ENCODE data around the gene CDIPT.
"Not testable (repeated sequence)": the region's sequence is repeated elsewhere in the genome, so short reads cannot be mapped to it uniquely, and the experiment has no call there.

Gene CDIPT

DNA sequence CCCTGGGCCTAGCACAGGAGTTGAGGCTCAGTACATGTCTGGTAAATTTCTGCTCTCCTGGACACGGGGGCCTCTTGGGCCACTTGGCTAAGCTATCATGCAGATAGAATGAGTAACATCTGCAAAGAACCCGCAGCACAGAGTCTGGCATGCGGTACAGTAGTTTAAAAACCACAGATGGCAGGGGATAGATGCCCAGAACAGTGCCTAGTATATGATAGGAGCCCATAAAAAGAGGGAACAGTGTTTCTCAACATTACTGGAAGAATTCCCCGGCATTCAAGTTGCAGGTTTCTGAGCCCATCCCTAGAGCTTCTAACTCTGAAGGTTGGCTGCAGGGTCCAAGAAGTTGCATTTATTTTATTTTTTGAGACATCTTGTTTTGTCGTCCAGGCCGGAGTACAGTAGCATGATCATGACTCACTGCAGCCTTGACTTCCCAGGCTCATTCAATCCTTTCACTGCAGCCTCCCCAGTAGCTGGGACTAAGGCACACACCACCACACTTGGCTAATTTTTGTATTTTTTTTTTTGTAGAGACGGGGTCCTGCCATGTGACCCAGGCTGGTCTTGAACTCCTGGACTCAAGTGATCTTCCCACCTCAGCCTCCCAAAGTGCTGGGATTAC is 5.8 kb downstream of the CDIPT start:
- DNase-seq, result no peak

DNA sequence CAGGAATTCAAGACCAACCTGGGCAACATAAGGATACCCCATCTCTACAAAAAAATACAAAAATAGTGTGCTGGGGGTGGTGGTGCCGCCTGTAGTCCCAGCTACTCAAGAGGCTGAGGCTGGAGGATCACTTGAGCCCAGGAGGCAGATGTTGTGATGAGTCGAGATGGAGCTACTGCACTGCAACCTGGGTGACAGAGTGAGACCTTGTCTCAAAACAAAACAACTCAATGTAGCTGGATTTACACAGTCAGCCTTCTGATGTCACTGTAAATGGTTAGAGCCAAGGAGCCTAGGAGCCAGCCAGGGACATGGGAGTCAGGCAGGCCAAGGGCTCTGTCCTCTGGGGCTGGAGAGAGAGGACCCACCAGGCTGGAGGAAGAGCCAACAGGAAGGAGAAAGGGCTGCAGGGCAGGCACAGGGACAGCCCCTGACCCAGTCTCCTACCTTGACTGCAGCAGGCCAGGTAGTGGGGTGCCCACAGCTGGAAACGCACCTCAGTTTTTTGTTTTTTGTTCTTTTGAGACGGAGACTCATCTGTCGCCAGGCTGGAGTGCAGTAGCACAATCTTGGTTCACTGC is 8.4 kb downstream of the CDIPT start:
- no peak for DNase-seq

DNA sequence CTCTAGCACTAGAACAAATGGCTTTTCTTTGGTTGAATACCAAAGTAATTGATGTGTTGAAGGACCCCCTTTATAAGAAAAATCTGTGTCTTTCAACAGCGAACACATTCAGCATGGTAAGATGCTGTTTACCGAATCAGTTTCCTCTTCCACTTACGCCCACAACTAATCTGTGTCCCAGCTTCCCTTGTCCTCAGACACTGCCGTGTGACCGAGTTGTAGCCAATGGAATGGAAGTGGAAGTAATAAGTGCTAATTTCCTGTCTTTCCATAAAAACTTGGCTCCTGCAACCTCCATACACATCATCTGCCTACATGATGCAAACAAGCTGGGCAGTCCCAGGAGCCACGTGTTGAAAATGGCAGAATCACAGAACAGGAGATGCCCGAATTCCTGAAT is 10.4 kb downstream of the CDIPT start:
- no peak for DNase-seq

DNA sequence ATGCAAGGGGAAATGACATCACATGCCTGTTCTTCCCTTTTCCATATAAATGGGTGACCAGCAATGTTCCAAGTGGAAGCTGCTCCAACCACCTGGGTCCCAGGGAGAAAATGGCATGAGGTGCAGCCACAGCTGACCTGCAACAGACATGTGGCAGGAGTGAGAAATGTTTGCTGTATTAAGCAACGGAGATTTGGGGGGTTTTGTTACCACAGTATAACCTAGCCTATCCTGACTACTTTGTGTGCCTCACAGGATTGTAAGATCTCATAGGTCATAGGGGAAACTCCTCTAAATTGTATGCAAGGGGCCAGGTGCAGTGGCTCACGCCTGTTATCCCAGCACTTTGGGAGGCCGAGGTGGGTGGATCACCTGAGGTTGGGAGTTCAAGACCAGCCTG is 12.0 kb downstream of the CDIPT start:
- DNase-seq, result no peak

DNA sequence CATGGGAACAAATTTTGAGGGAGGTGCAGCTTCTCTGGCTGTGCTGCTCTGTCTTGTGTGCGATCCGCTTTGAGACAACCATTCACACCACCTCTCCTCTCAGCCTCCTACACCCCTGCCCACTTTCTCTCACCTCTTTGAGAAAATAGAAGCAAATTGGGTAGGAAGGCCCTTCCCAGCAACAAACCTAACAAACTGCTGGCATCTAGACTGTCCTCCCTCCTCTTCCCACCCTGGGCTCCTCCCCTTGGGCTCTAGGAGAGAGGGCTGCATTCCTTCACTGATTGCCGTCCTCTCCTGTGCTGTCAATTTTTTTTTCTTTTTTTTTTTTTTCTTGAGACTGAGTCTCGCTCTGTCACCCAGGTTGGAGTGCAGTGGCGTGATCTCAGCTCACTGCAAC is 13.5 kb downstream of the CDIPT start:
- DNase-seq, result no peak

DNA sequence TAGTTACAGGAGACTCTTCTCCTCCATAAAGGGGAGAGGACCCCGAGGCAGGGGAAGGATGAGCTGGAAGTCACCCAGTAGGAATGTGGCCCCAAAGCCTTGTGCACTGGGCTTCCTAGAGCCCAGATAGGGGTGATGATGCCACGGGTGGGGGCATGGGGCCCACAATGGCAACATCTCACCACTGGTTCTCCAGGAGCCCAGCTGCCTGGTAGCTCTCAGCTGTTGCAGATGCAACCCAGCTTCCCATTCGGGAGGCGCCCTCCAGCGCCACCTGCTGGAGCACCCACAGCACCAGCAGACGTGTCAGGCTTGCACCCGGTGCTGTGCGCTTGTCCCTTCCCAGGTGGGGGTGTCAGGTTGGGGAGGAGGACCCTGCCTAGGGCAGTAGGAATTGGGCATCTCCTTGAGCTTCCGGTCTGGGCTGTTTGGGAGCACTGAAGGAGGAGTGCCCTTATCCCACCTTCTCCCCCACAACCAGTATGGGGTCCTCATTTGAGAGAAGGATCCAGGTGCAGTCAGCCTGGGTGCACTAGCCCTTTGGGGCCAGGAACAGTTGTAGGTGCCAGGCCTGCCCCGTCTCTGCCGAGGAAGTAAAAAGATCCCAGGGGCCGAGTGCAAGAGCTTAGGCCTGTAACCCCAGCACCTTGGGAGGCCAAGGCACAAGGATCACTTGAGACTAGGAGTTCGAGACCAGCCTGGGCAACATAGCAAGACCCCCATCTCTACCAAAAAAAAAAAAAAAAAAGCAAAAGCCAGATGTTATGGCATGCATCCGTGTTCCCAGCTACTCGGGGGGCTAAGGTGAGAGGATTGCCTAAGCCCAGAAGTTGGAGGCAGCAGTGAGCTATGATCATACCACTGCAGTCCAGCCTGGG is 14.4 kb downstream of the CDIPT start:
- DNase-seq, result peak; percentile 85

DNA sequence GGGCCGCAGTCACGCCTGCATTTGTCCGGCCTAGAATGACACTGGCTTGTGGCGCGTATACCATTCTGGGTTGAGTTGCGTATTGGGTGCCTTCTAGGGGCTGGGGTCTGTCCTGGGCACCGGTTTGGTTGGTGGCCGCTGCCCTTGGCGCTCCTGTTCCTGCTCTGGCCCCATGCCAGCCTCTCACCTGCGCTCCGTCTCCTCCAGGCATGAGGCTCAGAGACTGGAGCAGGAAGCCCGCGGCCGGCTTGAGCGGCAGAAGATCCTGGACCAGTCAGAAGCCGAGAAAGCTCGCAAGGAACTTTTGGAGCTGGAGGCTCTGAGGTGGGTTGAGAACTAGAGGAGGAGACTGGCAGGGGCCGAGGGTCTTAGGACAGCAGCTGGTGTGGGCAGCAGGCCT is 17.4 kb downstream of the CDIPT start:
- DNase-seq, result no peak

DNA sequence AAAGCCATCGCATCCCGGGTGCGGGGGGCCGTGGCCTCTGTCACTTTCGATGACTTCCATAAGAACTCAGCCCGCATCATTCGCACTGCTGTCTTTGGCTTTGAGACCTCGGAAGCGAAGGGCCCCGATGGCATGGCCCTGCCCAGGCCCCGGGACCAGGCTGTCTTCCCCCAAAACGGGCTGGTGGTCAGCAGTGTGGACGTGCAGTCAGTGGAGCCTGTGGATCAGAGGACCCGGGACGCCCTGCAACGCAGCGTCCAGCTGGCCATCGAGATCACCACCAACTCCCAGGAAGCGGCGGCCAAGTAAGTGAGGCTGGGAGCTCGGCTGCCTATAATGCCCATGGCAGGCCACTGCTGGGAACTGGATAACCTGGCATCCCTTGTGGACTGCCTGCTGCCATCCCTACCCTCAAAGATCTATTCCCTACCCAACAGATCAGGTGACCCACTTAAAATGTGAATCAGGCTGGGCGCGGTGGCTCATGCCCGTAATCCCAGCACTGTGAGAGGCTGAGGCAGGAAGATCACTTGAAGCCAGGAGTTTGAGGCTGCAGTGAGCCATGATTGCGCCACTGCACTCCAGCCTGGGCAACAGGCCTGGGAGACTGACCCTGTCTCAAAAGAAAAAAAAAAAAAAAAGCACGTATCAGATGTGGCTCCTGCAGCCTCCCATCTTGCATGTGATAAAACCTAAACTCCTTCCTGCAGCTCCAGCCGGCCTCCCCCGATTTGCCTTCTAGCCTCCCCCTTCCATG is 18.3 kb downstream of the CDIPT start:
- no peak for DNase-seq

DNA sequence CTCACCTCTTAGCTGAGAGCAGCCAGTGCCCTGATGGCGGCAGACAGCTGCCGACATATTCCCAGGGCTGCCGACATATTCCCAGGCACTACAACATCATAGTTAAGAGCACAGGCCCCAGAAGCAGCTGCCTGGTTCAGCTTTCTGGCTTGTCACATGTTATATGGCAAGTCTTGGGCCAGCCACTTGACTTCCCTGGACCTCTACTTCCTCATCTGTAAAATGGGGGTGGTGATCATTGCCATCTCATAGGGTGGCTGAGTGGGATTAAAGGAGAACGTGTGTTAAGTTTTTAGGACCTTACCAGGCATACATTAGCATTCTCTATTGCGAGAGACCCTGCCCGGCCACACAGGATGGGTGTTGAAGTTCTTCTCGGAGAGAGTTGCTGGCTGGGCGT is 19.1 kb downstream of the CDIPT start:
- no peak for DNase-seq

DNA sequence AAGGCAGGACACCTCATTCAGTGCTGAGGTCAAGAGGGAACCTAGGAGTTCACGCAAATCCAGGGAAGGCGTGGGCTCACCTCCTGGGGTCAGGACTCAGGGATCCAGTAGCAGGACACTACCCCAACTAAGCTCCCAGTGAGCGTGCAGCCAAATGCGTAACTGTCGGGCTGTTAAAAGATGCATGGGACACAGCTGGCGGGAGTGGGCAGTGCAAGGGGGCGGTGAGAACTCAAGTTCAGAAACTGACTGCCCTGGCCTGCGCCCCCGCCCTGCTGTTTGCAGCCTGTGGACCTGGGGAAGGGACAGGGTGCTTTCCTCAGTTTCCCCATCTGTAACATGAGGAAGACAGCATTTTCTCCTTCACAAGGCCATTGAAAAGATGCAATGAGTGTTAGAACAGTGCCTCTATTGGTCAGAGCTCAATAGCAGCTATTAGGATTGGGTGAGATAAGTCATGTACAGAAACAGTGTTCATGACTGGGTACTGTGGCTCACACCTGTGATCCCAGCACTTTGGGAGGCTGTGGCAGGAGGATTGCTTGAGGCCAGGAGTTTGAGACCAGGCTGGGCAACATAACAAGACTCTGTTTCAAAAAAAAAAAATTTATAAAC is 20.2 kb downstream of the CDIPT start:
- no peak for DNase-seq

DNA sequence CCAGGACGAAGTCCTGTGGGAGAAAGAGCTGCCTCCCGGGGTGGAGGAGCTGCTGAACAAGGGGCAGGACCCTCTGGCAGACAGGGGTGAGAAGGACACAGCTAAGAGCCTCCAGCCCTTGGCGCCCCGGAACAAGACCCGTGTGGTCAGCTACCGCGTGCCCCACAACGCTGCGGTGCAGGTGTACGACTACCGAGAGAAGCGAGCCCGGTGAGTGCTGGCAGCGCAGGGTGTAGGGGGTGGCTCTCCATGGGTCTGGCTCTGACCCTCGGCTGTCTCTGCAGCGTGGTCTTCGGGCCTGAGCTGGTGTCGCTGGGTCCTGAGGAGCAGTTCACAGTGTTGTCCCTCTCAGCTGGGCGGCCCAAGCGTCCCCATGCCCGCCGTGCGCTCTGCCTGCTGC is 21.4 kb downstream of the CDIPT start:
- DNase-seq, result no peak

DNA sequence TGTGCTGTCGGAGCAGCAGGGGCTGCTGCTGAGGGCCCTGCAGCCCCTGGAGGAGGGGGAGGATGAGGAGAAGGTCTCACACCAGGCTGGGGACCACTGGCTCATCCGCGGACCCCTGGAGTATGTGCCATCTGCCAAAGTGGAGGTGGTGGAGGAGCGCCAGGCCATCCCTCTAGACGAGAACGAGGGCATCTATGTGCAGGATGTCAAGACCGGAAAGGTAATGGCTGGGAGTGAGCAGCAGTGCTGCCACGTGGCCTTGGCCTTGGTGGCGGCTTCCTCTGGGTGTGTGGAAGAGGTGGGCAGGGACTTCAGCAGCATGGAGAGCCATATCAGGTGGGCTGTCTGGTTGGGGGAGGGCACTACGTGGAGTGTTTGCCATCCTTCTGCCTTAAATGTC is 22.8 kb downstream of the CDIPT start:
- no peak for DNase-seq

DNA sequence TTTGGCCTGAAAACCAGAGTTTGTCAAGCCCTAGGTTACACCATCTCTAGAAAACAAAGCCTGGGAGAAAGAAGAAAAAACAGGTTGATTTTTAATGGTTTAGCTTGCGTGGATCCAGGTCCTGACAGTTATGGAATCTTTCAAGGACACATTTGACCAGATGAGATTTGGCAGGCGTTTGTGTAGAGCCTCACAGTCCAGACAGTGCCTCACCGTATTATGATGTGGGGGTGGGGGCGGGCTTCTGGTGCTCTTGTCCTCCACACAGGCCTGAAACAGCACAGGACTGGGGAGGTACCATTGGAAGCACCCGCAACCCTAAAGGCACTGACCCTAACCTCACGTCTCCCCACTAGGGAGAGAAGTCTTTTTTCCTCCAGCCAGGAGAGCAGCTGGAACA is 23.2 kb downstream of the CDIPT start:
- DNase-seq, result no peak

DNA sequence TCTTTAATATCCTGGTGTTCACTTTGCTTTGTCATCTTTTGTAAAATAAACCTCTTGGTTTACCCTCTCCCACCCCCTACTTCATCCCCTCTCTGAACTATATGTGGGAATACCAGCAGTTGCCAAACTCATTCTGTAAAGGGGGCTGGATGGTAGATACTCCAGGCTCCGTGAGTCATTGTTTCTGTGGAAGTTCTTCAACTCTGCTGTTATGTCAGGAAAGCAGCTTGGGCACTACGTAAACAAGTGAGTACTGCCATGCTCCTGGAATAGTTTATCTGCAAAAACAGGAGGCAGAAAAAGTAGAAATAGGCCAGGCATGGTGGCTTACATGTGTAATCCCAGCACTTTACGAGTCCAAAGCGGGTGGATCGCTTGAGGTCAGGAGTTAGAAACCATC is 25.2 kb downstream of the CDIPT start:
- no peak for DNase-seq

DNA sequence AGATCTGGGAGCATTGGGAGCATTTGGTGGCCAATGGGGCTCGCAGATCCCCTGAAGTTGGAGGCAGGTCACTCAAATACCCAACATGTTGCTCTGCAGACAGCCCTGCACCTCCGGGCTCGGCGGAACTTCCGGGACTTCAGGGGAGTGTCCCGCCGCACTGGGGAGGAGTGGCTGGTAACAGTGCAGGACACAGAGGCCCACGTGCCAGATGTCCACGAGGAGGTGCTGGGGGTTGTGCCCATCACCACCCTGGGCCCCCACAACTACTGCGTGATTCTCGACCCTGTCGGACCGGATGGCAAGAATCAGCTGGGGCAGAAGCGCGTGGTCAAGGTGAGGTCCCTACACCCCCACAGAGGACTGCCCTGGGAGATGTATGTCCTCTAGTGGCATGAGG is 26.4 kb downstream of the CDIPT start:
- no peak for DNase-seq

DNA sequence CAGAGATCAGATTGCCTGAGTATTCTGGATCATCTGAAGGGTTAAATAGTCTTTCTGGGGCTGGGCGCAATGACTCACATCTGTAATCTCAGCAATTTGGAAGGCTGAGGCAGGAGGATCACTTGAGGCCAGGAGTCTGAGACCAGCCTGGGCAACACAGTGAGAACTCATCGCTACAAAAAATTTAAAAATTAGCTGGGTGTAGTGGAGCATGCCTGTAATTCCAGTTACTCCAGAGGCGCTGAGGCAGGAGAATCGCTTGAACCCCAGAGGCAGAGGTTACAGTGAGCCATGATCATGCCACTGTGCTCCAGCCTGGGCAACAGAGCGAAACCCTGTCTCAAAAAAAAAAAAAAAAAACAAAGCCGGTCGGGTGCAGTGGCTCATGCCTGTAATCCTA is 27.1 kb downstream of the CDIPT start:
- DNase-seq, result no peak

DNA sequence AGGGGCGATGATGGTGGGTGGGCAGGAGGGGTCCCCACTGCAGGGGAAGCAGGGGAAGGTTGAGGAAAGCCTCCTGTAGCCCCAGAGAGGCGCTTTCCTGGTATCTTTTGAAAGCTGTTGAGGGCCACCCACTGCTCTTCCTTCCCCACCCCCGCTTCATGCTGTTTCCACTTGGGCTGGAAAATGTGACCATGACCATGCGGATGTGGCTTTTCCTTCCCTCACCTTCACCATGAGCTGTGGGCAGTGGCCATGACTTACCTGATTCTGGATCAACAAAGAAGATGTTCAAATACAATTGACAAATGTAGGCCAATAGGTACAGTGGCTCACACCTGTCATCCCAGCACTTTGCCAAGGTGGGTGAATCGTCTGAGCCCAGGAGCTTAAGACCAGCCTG is 28.9 kb downstream of the CDIPT start:
- no peak for DNase-seq

DNA sequence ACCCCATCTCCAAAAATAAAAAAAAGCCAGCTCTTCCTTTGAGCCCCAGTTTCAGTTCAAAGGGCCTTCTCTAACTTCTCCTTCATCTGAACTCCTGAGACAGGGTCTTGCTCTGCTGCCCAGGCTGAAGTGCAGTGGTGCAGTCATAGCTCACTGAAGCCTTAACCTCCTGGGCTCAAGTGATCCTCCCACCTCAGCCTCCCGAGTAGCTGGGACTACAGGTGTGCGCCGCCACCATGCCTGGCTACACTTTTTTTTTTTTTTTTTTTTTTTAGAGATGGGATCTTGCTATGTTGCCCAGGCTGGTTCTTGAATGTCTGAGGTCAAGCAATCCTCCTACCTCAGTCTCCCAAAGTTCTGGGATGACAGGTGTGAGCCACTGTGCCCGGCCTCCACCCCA is 29.8 kb downstream of the CDIPT start:
- not testable (repeated sequence) for DNase-seq

DNA sequence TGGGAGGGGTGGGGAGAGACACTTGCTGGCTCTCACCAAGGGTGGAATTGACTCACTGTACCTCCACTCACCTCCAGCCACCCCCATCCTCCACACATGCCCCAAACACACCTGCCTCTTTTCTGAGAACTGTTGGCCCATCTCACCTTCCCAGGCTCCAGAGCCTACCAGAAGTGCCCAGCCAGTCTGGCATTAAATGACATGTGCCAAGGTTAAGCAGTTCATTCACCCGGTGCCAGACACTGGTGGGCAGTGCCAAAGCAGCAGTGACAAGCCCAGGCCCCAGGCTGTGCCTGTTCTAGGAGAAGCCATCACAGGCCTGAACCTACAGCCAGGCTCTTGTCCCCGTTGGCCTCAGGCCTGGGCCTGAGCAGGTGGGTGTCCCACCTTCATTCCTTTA is 31.5 kb downstream of the CDIPT start:
- DNase-seq, result no peak

DNA sequence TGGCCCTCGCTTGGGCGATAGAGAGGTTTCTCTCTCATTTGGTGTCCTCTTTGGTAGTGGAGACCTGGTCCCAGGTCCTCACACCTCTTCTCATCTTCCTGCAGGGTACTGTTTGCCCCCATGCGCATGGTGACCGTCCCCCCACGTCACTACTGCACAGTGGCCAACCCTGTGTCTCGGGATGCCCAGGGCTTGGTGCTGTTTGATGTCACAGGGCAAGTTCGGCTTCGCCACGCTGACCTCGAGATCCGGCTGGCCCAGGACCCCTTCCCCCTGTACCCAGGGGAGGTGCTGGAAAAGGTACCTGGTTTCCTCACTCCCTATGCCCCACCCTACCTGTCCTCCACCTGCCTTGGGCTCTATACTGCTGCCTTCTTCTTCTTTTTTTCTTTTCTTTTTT is 32.3 kb downstream of the CDIPT start:
- DNase-seq, result no peak

DNA sequence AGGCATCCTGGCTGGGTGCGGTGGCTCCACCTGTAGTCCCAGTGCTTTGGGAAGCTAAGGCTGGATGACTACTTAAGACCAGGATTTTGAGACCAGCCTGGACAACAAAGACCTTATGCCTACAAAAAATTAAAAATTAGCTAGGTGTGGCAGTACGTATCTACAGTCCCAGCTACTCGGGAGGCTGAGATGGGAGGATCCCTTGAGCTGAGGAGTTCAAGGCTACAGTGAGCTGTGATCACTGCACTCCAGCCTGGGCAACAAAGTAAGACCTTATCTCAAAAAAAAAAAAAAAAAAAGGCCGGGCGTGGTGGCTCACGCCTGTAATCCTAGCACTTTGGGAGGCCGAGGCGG is 36.7 kb downstream of the CDIPT start:
- no peak for DNase-seq

DNA sequence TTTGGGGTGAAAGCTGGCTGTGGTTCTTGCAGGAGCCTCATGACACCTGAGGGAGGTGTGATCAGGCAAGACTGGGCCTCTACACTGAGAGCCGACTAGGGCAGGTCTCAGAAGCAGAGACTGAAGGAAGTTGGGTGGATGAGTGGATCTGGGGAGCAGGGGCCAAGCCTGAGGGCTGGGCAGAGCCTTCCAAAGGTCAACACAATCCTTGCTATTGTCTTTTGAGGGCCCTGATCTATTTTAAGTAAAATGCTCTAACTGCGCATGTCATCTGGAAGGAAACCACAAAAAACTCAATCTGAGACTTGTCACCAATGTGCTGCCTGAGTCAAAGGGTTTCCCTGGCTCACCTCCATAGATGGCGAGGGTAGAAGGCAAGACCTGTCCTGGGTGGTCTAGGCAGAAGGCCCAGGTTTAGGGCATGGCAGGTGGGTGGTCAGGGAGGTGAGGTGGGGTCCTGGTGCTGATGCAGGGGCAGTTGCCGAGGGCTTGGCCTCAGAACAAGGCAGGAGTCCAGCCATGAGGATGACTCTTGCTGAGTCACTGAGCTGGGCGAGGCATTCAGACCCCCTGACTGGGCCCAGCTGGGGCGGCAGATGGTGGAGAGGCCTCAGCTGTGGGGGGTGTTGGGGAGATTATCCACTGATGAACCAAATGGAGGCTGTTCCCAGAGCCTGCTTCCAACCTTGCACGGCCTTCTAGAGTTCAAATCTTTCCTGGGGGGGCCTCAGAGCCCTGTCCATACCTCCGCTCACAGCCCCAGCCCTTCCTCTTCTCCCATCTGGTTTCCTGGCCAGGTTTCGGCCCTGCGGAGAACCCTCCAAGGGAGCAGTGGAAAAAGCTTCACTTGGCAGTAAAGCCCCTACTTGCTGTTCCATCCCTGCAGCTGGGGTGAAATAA is 37.6 kb downstream of the CDIPT start:
- DNase-seq, result no peak
